OCI-LY7 (cell line): ENCODE results near the gene LZTFL1. TPM values are rescaled to one million over a fixed set of nuclear protein-coding genes. Genes with fewer than 3 reads are reported as not detected.

Experiments used
- BruUV-seq: library from RNA; stranded (reverse); fragments of 400-500 nt; replicated peaks from 2 replicates; lab custom pipeline; 2021; lab: Mats Ljungman, UMichigan
- CTCF ChIA-PET: fragments of 300-600 bp; sonication (Branson Sonifier 250); formaldehyde crosslinking; loops from one replicate; lab custom pipeline; 2022; ENCODE audit warnings: antibody characterized with exemption; ENCODE audit not compliant: unreplicated experiment; lab: Charles Lee
- POLR2A ChIA-PET: fragments of 300-600 bp; sonication (Branson Sonifier 250); formaldehyde crosslinking; loops from one replicate; lab custom pipeline; 2022; ENCODE audit warnings: antibody characterized with exemption; lab: Charles Lee
- DNase-seq: peaks from one replicate; pipeline ENCODE4 v3.0.0-alpha.2; 2015; ENCODE audit warnings: low spot score
- H2AFZ ChIP-seq: fragments of 200-600 bp; sonication (generic), shearing (Covaris generic); 2 replicates; pipeline ENCODE4 v1.6.1; 2014; ENCODE audit warnings: mild to moderate bottlenecking, antibody characterized with exemption, low read length, moderate library complexity
- H3K27ac ChIP-seq: fragments of 200-600 bp; sonication (generic); 2 replicates; pipeline ENCODE4 v1.5.1; 2014; ENCODE audit warnings: mixed run types, low read depth, mild to moderate bottlenecking, moderate library complexity, low read length, inconsistent platforms; ENCODE audit not compliant: poor library complexity, severe bottlenecking
- H3K36me3 ChIP-seq: fragments of 200-600 bp; sonication (generic); 2 replicates; pipeline ENCODE4 v1.6.1; 2014; ENCODE audit warnings: mild to moderate bottlenecking, antibody characterized with exemption, low read length, moderate library complexity, mixed read lengths; ENCODE audit not compliant: insufficient read depth
- H3K4me1 ChIP-seq: fragments of 200-600 bp; sonication (generic); 2 replicates; pipeline ENCODE4 v1.5.1; 2014; ENCODE audit warnings: mild to moderate bottlenecking, low read length; ENCODE audit not compliant: insufficient read depth, poor library complexity, severe bottlenecking
- H3K4me2 ChIP-seq: fragments of 200-600 bp; sonication (generic); 2 replicates; pipeline ENCODE4 v1.6.1; 2014; ENCODE audit warnings: mild to moderate bottlenecking, low read length
- H3K4me3 ChIP-seq: fragments of 200-600 bp; sonication (generic); 2 replicates; pipeline ENCODE4 v1.5.1; 2014; ENCODE audit warnings: mild to moderate bottlenecking, low read depth, low read length; ENCODE audit not compliant: poor library complexity, severe bottlenecking
- H3K79me2 ChIP-seq: fragments of 200-600 bp; sonication (generic); 2 replicates; pipeline ENCODE4 v1.6.1; 2016; ENCODE audit warnings: low read depth, mild to moderate bottlenecking, low read length, moderate library complexity, mixed read lengths; ENCODE audit not compliant: insufficient read depth
- H3K9me2 ChIP-seq: fragments of 200-600 bp; sonication (generic); 2 replicates; pipeline ENCODE4 v1.6.1; 2016; ENCODE audit warnings: mild to moderate bottlenecking, low read length, mixed read lengths; ENCODE audit not compliant: insufficient read depth
- H3K9me3 ChIP-seq: fragments of 200-600 bp; sonication (generic); 2 replicates; pipeline ENCODE4 v1.6.1; 2014; ENCODE audit warnings: mild to moderate bottlenecking, mixed run types, low read length, mixed read lengths
- H4K20me1 ChIP-seq: fragments of 200-600 bp; sonication (generic); 2 replicates; pipeline ENCODE4 v1.6.1; 2014; ENCODE audit warnings: mild to moderate bottlenecking, antibody characterized with exemption, low read length, moderate library complexity, mixed read lengths; ENCODE audit not compliant: insufficient read depth
- EZH2phosphoT487 ChIP-seq: fragments of 200-600 bp; sonication (generic); IDR thresholded peaks from 2 replicates; pipeline ENCODE4 v1.6.1; 2018; ENCODE audit warnings: low read depth, borderline replicate concordance, mild to moderate bottlenecking, mixed run types, antibody characterized with exemption, low read length, moderate library complexity, mixed read lengths
- intact Hi-C: fragments of 100-400 bp; cut with micrococcal nuclease; formaldehyde crosslinking; loops from one replicate; pipeline ENCODE4 v1.10.0; 2022; ENCODE audit not compliant: unreplicated experiment
- total RNA-seq, 2 experiments: library from RNA; depleted of rRNA in 1 of 2; stranded (reverse); fragments of >200 nt in 1 of 2; shearing (Covaris generic) in 1 of 2; gene quantifications; 2 replicates each; pipeline ENCODE4 v1.2.3, GENCODE V29; 2014 to 2022
- TF ChIP-seq, protein P1 (sequence below): fragments of 200-600 bp; sonication (generic); conservative IDR thresholded peaks from 2 replicates; pipeline ENCODE4 v1.5.1; 2014; ENCODE audit warnings: mild to moderate bottlenecking, antibody characterized with exemption, low read length, moderate library complexity, mixed read lengths

Gene LZTFL1
- total RNA-seq, 2 experiments from 2014 or later: 3.2 to 8.7 TPM

DNA sequence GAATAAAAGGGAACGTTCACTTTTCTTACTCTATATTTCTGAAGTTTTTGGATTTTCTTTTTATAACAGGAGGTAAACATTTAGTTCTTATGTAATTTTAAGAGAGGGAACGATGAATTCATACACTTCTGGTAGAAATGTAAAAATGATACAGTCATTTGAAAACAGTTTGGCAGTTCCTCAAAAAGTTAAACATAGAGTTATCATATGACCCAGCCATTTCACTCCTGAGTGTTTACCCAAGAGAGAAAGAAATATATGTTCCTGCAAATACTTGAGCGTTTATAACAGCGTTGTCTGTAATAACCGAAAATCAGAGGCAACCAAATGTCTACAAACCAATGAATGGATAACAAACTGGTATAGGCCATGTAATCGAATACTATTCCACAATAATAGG lies 23.6 kb upstream of the LZTFL1 start:
- Histone ChIP-seq H4K20me1 (no peaks in the 10 kb centered on the region), H3K4me2 (no peak overlapping the region), H2AFZ (no peak overlapping the region), H3K36me3 (no peaks in the 10 kb centered on the region), H3K4me1 (no peaks in the 10 kb centered on the region), H3K79me2 (no peaks in the 10 kb centered on the region), H3K4me3 (no peak overlapping the region), H3K27ac (no peak overlapping the region), H3K9me3 (no peaks in the 10 kb centered on the region), H3K9me2 (no peaks in the 10 kb centered on the region)
- intact Hi-C loops: no loop called here
- POLR2A ChIA-PET: no interaction called here
- no TSS peak for BruUV-seq
- DNase-seq: no peak
- TF ChIP-seq, protein P1, sequence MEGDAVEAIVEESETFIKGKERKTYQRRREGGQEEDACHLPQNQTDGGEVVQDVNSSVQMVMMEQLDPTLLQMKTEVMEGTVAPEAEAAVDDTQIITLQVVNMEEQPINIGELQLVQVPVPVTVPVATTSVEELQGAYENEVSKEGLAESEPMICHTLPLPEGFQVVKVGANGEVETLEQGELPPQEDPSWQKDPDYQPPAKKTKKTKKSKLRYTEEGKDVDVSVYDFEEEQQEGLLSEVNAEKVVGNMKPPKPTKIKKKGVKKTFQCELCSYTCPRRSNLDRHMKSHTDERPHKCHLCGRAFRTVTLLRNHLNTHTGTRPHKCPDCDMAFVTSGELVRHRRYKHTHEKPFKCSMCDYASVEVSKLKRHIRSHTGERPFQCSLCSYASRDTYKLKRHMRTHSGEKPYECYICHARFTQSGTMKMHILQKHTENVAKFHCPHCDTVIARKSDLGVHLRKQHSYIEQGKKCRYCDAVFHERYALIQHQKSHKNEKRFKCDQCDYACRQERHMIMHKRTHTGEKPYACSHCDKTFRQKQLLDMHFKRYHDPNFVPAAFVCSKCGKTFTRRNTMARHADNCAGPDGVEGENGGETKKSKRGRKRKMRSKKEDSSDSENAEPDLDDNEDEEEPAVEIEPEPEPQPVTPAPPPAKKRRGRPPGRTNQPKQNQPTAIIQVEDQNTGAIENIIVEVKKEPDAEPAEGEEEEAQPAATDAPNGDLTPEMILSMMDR: no peak
- no peak for TF ChIP-seq EZH2phosphoT487
- CTCF ChIA-PET: no interaction called here

DNA sequence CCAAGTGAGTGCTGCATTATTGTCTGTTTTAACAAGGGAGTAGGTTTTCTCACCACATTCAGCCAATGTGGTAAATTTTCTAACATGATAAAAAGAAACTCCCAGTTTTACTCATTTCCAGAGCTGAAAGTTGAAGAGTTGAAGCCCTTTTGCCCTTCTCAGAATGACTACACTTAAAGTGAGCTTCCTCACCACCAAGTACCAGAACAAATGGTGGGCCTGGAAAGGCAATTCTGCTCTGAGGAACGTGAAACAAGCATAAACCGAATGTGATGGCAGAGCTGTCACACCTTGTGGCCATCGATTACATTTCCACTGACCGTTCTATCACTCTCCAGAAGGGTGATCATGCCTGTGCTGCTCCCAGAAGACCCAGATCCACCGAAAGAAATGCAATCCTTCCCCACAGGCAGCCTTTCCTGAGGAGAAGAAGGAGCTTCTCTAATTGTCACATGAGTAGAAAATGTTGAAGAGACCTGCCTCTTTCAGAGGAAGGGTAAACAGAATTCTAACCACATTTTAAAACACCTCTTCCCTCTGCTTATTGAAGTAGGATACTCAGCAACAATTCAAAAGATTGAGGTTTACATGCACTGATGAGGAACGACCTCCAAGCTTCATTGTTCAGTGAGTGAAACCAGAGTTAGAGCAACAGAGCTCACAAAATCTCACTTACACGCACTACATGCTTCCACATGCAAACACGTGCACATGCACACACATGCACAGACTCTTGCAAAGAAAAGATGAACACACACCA lies 23.0 kb upstream of the LZTFL1 start:
- TF ChIP-seq EZH2phosphoT487: no peak
- TF ChIP-seq, protein P1: no peak
- no peaks in the 10 kb centered on the region for H3K9me3 ChIP-seq
- no peak overlapping the region for H3K27ac ChIP-seq
- H3K36me3 ChIP-seq: no peaks in the 10 kb centered on the region
- H3K4me3 ChIP-seq: no peak overlapping the region
- BruUV-seq: no TSS peak
- ChIA-PET CTCF (no interaction called here), POLR2A (interaction anchor here (0.8 kb wide), 1 partner anchor 16 kb away, joined by 4 read pairs; no protein-coding TSS in a partner anchor)
- H3K9me2 ChIP-seq: no peaks in the 10 kb centered on the region
- H3K4me1 ChIP-seq: no peaks in the 10 kb centered on the region
- no peaks in the 10 kb centered on the region for H4K20me1 ChIP-seq
- DNase-seq: no peak
- intact Hi-C loops: no loop called here
- H2AFZ ChIP-seq: no peak overlapping the region
- no peak overlapping the region for H3K4me2 ChIP-seq
- H3K79me2 ChIP-seq: no peaks in the 10 kb centered on the region

DNA sequence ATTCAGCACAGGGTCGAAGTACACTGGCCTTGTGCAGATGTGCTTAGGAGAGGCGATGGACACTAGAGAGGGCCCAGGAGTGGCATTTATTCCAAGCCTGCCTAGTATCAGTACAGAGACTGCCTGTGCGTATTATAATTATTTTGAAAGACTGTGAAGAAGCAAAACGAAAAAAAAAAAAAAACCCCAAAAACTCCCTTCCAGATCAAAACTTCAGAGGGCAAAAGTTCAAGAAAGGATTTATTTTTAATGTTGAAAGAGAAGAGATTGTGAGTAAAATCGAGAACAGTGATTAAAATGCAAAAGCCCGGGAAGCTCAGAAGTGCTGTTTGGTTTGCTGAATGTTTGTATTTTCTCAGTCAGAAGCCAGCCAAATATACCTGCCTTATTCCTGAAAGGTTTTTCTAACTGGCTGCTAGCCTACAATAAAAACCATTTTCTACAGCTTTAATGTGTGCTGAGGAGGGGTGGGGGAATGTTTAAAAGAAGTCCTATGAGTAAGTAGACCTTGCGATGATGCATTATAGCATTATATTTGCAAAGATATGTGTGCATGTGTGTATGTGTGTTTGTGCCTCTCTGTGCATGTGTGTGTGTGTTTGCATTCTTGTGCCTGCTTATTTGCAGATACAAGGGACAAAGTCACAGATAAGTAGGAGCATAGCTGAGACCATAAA lies 19.3 kb upstream of the LZTFL1 start:
- intact Hi-C loops: no loop called here
- BruUV-seq: no TSS peak
- Histone ChIP-seq H4K20me1 (no peaks in the 10 kb centered on the region), H3K9me3 (no peaks in the 10 kb centered on the region), H3K27ac (no peak overlapping the region), H3K4me2 (no peak overlapping the region), H3K4me3 (no peak overlapping the region), H3K79me2 (no peaks in the 10 kb centered on the region), H3K4me1 (no peaks in the 10 kb centered on the region), H3K9me2 (no peaks in the 10 kb centered on the region), H3K36me3 (no peaks in the 10 kb centered on the region), H2AFZ (no peak overlapping the region)
- DNase-seq: no peak
- ChIA-PET CTCF (no interaction called here), POLR2A (interaction anchor here (0.7 to 0.8 kb wide), 2 partner anchors 416 to 981 kb away, joined by 3 to 4 read pairs; no protein-coding TSS in a partner anchor)
- no peak for TF ChIP-seq EZH2phosphoT487
- TF ChIP-seq, protein P1: no peak
